Measurements from ENCODE around the gene ATP2A3.

DNA sequence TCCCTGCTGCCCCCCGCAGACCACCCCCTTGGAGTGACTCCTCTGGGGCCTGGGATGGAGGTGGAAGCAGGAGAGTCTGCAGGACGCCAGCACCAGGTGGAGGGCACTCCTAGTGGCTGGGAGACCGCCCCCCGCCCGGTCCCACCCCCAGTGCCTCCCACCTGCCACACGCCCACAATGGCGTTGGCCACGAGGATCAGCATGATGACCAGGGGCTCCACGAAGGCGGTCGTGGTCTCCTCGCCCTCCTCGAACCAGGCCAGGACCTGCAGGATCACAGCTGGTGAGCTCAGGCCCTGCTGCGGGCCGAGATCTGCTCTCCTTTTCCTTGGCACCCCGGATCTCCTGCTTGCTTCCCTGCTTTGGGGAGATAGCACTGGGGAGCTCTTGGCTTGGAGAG, 12.8 kb downstream of the ATP2A3 start:
- TF ChIP-seq GATA2 (IDR thresholded peaks at IDR 0.05; ENCODE audit: low read depth, low read length) (no peak), GATA3 (IDR thresholded peaks at IDR 0.05; ENCODE audit: low read depth, low read length) (no peak)
